PC-3 (cell line): ENCODE data around the gene ULK4.

ENCODE experiments used
- EZH2 ChIP-seq: fragments of 300-600 bp; sonication (generic); IDR thresholded peaks from one replicate; pipeline ENCODE4 v1.6.1; 2017; ENCODE audit warnings: antibody characterized with exemption, mild to moderate bottlenecking, low read length; ENCODE audit not compliant: unreplicated experiment
- EZH2phosphoT487 ChIP-seq: fragments of 300-600 bp; sonication (generic); IDR thresholded peaks from 2 replicates; pipeline ENCODE4 v1.6.1; 2018; ENCODE audit warnings: mild to moderate bottlenecking, antibody characterized with exemption, low read length, borderline replicate concordance
- TF ChIP-seq, protein P1 (sequence below): fragments of 300-600 bp; sonication (generic); conservative IDR thresholded peaks from 2 replicates; pipeline ENCODE4 v1.5.1; 2017; ENCODE audit warnings: antibody characterized with exemption, low read depth, mild to moderate bottlenecking, low read length

DNA sequence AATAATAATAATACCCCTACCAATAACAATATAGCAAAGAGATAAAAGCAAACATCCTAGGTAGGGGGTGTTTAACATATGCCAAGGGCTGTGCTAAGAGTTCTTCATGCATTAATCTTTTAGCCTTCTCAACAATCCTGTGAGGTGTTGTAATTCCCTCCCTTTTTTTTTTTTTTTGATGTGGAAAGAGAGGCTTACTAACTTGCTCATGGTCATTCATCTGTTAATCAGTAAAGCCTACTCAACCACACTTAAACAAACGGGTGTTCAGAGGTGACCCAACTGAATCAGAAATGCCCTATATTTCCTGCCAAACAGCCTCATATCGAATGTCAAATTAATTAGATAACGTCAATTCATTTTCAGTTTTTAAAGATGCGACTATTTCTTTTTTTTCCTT, 530.5 kb downstream of the ULK4 start:
- TF ChIP-seq, protein P1, sequence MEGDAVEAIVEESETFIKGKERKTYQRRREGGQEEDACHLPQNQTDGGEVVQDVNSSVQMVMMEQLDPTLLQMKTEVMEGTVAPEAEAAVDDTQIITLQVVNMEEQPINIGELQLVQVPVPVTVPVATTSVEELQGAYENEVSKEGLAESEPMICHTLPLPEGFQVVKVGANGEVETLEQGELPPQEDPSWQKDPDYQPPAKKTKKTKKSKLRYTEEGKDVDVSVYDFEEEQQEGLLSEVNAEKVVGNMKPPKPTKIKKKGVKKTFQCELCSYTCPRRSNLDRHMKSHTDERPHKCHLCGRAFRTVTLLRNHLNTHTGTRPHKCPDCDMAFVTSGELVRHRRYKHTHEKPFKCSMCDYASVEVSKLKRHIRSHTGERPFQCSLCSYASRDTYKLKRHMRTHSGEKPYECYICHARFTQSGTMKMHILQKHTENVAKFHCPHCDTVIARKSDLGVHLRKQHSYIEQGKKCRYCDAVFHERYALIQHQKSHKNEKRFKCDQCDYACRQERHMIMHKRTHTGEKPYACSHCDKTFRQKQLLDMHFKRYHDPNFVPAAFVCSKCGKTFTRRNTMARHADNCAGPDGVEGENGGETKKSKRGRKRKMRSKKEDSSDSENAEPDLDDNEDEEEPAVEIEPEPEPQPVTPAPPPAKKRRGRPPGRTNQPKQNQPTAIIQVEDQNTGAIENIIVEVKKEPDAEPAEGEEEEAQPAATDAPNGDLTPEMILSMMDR = no peak
- TF ChIP-seq EZH2phosphoT487 (no peak), EZH2 (no peak)
